ENCODE results near the gene UBE2D4. TPM values are rescaled to one million over a fixed set of nuclear protein-coding genes. Genes with fewer than 3 reads are reported as not detected.

UBE2D4 gene
- total and polyA plus RNA-seq, 9 of the 15 experiments (the other 6 are each of a cell fraction or from before 2014, with no cell fraction given), result 3.3 to 16.2 (median 7.5) TPM

DNA sequence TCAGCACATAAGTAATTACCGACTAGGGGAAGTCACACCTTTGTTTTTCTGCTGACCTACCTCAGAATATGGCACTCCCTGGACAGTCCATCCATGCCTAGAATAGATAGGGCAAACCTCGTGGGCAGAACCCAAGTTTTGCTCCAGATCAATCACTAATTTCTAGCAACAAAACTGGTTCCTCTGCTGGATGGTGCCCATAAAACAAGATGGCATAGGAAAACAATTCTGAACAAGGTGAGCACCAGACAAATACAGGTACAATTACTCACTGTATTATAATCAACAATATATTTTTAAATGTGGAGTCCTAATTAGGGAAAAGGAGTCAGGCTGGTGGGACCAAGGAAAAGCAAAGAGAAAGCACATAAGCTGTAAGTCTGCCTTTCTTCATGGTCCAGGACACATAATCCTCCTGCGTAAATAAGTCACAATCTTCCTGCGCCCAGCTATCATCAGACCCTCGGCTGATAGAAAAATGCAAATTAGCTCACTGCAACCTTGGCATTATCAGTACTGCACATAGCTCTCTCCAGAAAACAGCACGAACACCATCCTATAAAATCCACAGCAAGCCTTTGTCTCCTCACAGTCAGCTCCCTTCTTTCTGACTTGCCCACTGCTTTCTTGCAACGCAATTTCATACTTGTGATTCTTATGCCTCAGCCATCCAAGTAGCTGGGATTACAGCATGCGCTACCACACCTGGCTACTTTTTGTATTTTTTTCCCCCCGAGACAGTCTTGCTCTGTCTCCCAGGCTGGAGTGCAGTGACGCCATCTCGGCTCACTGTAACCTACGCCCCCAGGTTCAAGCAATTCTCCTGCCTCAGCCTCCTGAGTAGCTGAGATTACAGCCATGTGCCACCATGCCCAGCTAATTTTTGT, 34.9 kb upstream of the UBE2D4 start:
- ChIA-PET CTCF (ENCODE audit: low intra/inter-chr PET ratio) (no interaction called here), POLR2A (interaction anchor here (0.7 to 2.1 kb wide), 5 partner anchors 10 to 64 kb away, joined by 3 to 11 read pairs (median 7); partner anchors contain the start of gene MRPS24)
- Histone ChIP-seq H3K9me3 (replicated peaks; ENCODE audit: control insufficient read depth, insufficient read depth, low read depth, low read length) (no peaks in the 10 kb centered on the region), H3K36me3 (ENCODE audit: control insufficient read depth, insufficient read depth, low read length) (peaks cover 6% of the 10 kb centered on the region; the same call in 2 of the 3 replicates), H2AFZ (ENCODE audit: low read depth, low read length) (no peak overlapping the region), H3K4me3 (no peak overlapping the region), H3K79me2 (ENCODE audit: control insufficient read depth, insufficient read depth, low read length) (peaks cover 51% of the 10 kb centered on the region), H3K9me1 (ENCODE audit: control insufficient read depth, insufficient read depth, low read length) (no peaks in the 10 kb centered on the region), H4K20me1 (replicated peaks; ENCODE audit: control insufficient read depth, insufficient read depth, low read length) (no peaks in the 10 kb centered on the region), H3K27me3 (ENCODE audit: control insufficient read depth in 2 of 2, insufficient read depth in 2 of 2, low read length in 2 of 2) (no peaks in the 10 kb centered on the region), H3K4me1 (replicated peaks in 1 of 2; ENCODE audit: control insufficient read depth in 2 of 2, insufficient read depth in 2 of 2, low read length in 2 of 2) (peaks cover 7 to 9% of the 10 kb centered on the region in 2 experiments; a peak in 3 of 5 replicates), H3K27ac (ENCODE audit: extremely low read depth, low read depth, low read length) (no peak overlapping the region), H3K9ac (ENCODE audit: insufficient read depth in 1 of 2, low read depth in 2 of 2, low read length in 2 of 2) (no peak overlapping the region), H3K4me2 (ENCODE audit: insufficient read depth, low read length) (peak overlapping the region; percentile 53)
- in situ Hi-C loops (cut with MboI) (no loop called here), intact Hi-C loops (cut with micrococcal nuclease) (no loop called here)
- BruUV-seq (replicated peaks), result no TSS peak
- ATAC-seq, result peak; percentile 31
- TF ChIP-seq HDAC3 (IDR thresholded peaks at IDR 0.05; ENCODE audit: borderline replicate concordance, partially characterized antibody), result no peak
- no peak for TF ChIP-seq PHTF2 (CRISPR knock-in tag; IDR thresholded peaks at IDR 0.05)
- TF ChIP-seq, protein P1, sequence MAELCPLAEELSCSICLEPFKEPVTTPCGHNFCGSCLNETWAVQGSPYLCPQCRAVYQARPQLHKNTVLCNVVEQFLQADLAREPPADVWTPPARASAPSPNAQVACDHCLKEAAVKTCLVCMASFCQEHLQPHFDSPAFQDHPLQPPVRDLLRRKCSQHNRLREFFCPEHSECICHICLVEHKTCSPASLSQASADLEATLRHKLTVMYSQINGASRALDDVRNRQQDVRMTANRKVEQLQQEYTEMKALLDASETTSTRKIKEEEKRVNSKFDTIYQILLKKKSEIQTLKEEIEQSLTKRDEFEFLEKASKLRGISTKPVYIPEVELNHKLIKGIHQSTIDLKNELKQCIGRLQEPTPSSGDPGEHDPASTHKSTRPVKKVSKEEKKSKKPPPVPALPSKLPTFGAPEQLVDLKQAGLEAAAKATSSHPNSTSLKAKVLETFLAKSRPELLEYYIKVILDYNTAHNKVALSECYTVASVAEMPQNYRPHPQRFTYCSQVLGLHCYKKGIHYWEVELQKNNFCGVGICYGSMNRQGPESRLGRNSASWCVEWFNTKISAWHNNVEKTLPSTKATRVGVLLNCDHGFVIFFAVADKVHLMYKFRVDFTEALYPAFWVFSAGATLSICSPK (IDR thresholded peaks at IDR 0.05; ENCODE audit: borderline replicate concordance), result no peak
- TF ChIP-seq EGR1 (conservative IDR thresholded peaks at IDR 0.05), result peak; percentile 27; the same call in 1 of the 2 replicates
- 0 out of 2 replicates have a peak, but pooled peaks have one; percentile 6 for TF ChIP-seq CBFA2T3 (IDR thresholded peaks at IDR 0.05)
- 37% methylated on average over 12 of the region's 12 CpGs for WGBS (ENCODE audit: insufficient coverage, low coverage, missing lambda C conversion rate)
- FAIRE-seq, result no peak
- no peak for DNase-seq (ENCODE audit: extremely low read depth in 1 of 4, low spot score in 3 of 4)
